ENCODE measurements around the gene ZC3H14.

DNA sequence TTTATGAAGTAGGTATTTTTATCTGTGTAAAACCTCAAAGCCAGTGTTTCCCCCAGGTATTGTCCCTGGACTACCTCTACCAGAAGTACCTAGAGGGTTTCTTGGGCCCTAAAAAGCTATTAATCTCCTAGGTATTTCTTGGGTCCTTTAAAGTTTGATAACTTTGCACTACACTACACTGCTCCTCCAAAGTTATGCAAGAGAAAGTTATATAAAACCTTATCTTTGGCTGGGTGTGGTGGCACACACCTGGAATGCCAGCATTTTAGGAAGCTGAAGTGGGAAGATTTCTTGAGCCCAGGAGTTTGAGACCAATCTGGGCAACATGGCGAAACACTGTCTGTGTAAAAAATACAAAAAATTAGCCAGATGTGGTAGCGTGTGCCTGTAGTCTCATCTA is 42.9 kb upstream of the ZC3H14 start:
- TF ChIP-seq, protein P1, sequence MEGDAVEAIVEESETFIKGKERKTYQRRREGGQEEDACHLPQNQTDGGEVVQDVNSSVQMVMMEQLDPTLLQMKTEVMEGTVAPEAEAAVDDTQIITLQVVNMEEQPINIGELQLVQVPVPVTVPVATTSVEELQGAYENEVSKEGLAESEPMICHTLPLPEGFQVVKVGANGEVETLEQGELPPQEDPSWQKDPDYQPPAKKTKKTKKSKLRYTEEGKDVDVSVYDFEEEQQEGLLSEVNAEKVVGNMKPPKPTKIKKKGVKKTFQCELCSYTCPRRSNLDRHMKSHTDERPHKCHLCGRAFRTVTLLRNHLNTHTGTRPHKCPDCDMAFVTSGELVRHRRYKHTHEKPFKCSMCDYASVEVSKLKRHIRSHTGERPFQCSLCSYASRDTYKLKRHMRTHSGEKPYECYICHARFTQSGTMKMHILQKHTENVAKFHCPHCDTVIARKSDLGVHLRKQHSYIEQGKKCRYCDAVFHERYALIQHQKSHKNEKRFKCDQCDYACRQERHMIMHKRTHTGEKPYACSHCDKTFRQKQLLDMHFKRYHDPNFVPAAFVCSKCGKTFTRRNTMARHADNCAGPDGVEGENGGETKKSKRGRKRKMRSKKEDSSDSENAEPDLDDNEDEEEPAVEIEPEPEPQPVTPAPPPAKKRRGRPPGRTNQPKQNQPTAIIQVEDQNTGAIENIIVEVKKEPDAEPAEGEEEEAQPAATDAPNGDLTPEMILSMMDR (IDR thresholded peaks at IDR 0.05; ENCODE audit: insufficient read depth, low read depth, low read length): no peak
- no peak for TF ChIP-seq EZH2 (IDR thresholded peaks at IDR 0.05; ENCODE audit: insufficient read depth, low read length)
